Measurements from ENCODE around the gene RNF208. TPM values are rescaled to one million over a fixed set of nuclear protein-coding genes. Genes with fewer than 3 reads are reported as not detected.

The RNF208 gene
- polyA plus RNA-seq, 1 of the 3 experiments (the other 2 are of a cell fraction) = 2.7 TPM

GRCh38 chr9:137247135-137247915 is 25.3 kb upstream of the RNF208 start:
- peaks cover 8 to 16% of the 10 kb centered on the region in 2 experiments; a peak in 1 of 4 replicates for H3K4me1 ChIP-seq (ENCODE audit: control insufficient read depth in 1 of 2, insufficient read depth in 2 of 2, low read depth in 1 of 2, low read length in 1 of 2)
- no peak overlapping the region for H3K4me2 ChIP-seq
- no peak overlapping the region for H3K9ac ChIP-seq
- H3K9me2 ChIP-seq = no peaks in the 10 kb centered on the region
- no peaks in the 10 kb centered on the region for H3K9me3 ChIP-seq
- CTCF ChIA-PET = interaction anchor here (1.2 to 8.2 kb wide), 2 partner anchors 10 to 183 kb away, joined by 4 to 38 read pairs; no protein-coding TSS in a partner anchor
- WGBS (ENCODE audit: low lambda C conversion rate) = 84% methylated on average over 17 of the region's 20 CpGs
- TF ChIP-seq FOXM1 (IDR thresholded peaks at IDR 0.05; ENCODE audit: low read depth) (no peak), RFX5 (IDR thresholded peaks at IDR 0.05; ENCODE audit: low read length) (no peak), FOXJ3 (CRISPR knock-in tag; IDR thresholded peaks at IDR 0.05) (no peak), YY1 (IDR thresholded peaks at IDR 0.05; ENCODE audit: low read depth) (no peak), ZBTB33 (IDR thresholded peaks at IDR 0.05; ENCODE audit: borderline replicate concordance, low read depth) (no peak), PBX3 (IDR thresholded peaks at IDR 0.05) (no peak), REST (IDR thresholded peaks at IDR 0.05; ENCODE audit: low read depth, low read length) (no peak), RXRA (IDR thresholded peaks at IDR 0.05; ENCODE audit: borderline replicate concordance, low read depth) (no peak), GABPA (IDR thresholded peaks at IDR 0.05; ENCODE audit: low read depth) (no peak), SIN3A (IDR thresholded peaks at IDR 0.05; ENCODE audit: borderline replicate concordance, low read depth, low read length) (no peak), SMC3 (IDR thresholded peaks at IDR 0.05; ENCODE audit: low read depth, low read length) (no peak), FOSL2 (IDR thresholded peaks at IDR 0.05; ENCODE audit: borderline replicate concordance, low read depth) (no peak), IRF3 (IDR thresholded peaks at IDR 0.05; ENCODE audit: low read depth, low read length) (no peak), MEF2A (IDR thresholded peaks at IDR 0.05; ENCODE audit: borderline replicate concordance, low read depth) (no peak), JUND (IDR thresholded peaks at IDR 0.05) (no peak)
- no peaks in the 10 kb centered on the region for H3K27me3 ChIP-seq (ENCODE audit: insufficient read depth)
- H3F3A ChIP-seq (replicated peaks; ENCODE audit: insufficient read depth) = peaks cover 9% of the 10 kb centered on the region
- POLR2A ChIA-PET = interaction anchor here (0.6 kb wide), 2 partner anchors 118 to 156 kb away, joined by 3 read pairs; no protein-coding TSS in a partner anchor
- no peak overlapping the region for H3K4me3 ChIP-seq (ENCODE audit: low read depth in 2 of 2, low read length in 1 of 2)
- peaks cover 21% of the 10 kb centered on the region for H4K20me1 ChIP-seq (ENCODE audit: insufficient read depth)
- H2AFZ ChIP-seq (ENCODE audit: low read depth) = no peak overlapping the region
- no peak for DNase-seq
- peaks cover 20% of the 10 kb centered on the region for H3K79me2 ChIP-seq (ENCODE audit: insufficient read depth)
- no peak overlapping the region for H3K27ac ChIP-seq (ENCODE audit: low read depth in 2 of 2, low read length in 1 of 2)
- H3K36me3 ChIP-seq (replicated peaks in 1 of 2; ENCODE audit: control insufficient read depth in 1 of 2, insufficient read depth in 2 of 2, low read length in 1 of 2) = peaks cover 11 to 12% of the 10 kb centered on the region in 2 experiments

Data from SK-N-SH (cell line).